ENCODE data around the gene GNAI3.

DNA sequence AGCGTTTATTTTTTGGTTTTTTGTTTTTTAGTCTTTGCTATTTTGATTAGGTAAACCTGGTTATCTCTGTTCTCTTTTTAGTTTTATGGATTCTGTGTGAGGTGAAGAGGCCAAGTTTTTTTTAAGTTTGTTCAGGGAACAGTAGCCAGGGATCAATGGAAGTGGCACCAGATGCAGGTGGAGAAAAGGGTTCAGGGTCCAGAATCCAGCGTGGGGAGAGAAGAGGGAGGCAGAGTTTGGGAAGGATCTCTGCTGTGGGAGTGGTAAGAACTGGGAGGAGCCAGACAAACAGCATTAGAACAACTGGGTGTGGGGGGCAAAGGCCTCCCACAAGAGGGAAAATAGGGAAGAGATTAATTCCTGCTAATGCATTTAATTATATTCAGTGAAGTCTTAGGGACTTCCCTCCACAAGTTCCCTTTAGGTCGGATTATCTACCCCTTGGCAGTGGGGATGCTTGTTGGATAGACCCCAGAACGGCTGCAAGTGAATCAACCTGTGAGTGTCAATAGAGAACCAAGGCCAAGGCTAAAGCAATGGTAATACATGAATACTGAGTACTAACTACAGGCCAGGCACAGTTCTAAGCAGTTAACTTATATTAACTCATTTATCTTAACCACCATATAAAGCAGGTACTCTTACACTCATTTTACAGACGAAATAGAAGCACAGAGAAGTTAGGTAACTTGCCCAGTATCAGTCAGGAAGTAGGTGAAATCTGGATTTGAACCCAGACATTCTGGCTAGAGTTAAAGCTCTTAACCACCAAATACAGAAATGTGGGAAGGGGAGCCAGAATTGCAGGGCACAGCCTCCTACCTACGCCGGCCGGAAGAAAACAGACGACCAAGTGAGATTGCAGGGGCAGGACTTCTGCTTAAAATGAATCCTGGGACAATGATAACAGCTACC is 70.5 kb downstream of the GNAI3 start:
- TF ChIP-seq POLR2A (IDR thresholded peaks at IDR 0.05) = no peak
- TF ChIP-seq CTCF (IDR thresholded peaks at IDR 0.05) = no peak

Measured in vagina (tissue), 2 donors.